GM19099 (cell line): ENCODE results near the gene DDR1.

Source experiments
- POLR2A ChIP-seq: IDR thresholded peaks from 3 replicates; pipeline ENCODE4 v1.6.1; 2011; ENCODE audit warnings: low read depth; ENCODE audit not compliant: insufficient read length; ENCODE audit errors: extremely low read depth

DDR1 gene

DNA sequence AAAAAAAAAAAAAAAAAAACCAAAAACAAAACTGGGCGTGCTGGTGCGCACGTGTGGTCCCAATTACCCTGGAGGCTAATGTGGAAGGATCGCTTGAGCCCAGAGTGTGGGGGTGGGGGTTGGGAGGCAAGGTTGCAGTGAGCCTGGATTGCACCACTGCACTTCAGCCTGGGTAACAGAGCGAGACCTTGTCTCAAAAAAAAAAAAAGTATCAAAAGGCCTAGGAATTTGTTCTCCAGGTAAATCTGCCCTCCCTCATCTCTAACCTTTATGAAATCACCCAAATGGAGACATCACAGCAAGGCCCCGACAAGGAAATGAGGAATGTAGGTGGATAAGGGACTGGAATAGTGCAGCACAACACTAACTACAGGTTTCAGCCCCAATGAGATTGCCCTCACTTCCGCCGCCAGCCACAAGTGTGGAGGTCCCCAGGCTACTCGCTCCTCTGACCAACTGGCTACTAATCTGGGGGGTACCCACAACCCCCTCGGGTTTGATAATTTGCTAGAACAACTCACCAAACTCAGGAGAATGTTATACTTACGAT, 36.8 kb upstream of the DDR1 start:
- no peak for TF ChIP-seq POLR2A

DNA sequence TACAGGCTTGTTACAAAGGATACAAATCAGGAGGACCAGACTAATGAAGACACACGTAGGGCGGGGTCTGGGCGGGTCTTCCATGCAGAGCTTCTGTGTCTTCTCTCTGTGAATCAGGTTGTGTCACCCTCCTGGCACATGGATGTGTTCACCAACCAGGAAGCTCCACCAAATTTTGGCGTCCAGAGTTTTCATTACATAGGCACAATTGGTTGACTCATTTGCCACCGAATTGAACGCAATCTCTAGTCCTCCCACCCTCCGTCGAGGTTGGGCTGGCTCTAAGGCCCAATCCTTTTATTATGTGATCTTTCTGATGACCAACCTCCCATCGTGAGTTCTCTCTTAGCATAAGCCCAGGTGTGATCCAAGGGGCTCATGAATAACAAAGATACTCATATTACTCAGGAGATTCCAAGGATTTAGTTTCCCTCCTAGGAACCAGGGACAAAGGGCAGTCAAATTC, 36.3 kb upstream of the DDR1 start:
- TF ChIP-seq POLR2A, result no peak

GRCh38 chr6:30849903-30850651, 34.2 kb upstream of the DDR1 start:
- no peak for TF ChIP-seq POLR2A

DNA sequence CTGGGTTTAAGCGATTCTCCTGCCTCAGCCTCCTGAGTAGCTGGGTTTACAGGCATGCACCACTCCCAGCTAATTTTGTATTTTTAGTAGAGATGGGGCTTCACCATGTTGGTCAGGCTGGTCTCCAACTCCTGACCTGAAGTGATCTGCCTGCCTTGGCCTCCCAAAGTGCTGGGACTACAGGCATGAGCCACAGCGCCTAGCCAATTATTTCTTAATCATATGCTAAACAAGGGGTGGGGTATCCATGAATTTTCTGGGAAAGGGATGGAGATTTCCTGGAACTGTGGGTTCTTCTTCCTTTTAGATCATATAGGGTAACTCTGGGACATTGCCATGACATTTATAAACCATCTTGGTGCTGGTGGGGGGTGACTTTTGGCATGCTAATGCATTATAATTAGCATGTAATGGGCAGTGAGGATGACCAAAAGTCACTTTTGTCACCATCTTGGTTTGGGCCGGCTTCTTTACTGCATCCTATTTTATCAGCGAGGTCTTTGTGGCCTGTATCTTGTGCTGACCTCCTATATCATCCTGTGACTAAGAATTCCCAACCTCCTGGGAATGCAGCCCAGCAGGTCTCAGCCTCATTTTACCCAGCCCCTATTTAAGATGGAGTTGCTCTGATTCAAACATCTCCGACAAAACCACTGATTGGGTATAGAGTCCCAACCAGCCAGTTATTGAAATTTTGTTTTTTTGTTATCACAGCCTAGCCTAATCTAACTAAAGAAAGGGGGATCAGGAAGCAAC, 29.9 kb upstream of the DDR1 start:
- no peak for TF ChIP-seq POLR2A

GRCh38 chr6:30855429-30856075, 28.8 kb upstream of the DDR1 start:
- no peak for TF ChIP-seq POLR2A

DNA sequence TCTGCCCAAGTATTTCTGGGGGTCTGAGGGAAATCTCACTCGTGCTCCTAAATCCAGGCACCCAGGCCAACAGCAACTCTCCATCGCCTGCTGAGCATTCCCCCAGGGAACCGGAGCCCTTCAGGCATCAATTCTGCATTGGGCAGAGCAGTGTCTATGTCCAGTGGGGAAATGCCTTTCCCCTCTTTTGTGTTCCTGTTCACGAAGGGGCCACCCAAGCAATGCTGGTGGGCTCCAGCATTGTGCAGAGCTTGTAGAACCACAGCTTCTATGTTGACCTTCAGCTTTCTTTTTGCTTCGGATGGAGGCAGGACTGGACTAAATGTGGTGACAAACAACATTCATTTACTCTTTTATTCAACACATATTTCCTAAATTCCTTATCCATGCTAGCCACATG, 27.2 kb upstream of the DDR1 start:
- no peak for TF ChIP-seq POLR2A

GRCh38 chr6:30857549-30857948, 26.8 kb upstream of the DDR1 start:
- no peak for TF ChIP-seq POLR2A

DNA sequence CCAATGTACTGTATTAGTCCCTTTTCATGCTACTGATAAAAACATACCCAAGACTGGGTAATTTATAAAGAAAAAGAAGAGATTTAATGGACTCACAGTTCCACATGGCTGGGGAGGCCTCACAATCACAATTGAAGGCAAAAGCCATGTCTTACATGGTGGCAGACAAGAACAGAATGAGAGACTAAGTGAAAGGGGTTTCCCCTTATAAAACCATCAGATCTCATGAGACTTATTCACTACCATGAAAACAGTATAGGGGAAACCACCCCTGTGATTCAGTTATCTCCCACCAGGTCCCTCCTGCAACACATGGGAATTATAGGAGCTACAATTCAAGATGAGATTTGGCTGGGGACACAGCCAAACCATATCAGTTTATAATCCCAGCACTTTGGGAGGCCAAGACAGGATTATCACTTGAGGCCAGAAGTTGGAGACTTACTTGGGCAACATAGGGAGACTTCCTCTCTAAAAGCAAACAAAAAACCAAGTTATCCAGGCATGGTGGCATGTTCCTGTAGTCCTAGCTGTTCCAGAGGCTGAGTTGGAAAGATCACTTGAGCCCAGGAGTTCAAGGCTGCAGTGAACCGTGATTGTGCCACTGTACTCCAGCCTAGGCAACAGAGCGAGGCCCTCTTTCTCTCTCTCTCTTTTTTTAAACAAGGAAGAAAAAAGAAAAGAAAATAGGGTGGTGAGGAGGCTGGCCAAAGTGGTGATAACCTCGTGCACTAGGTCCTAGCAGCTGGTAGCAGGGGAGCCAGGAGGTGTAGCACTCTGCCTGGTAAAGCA, 22.9 kb upstream of the DDR1 start:
- no peak for TF ChIP-seq POLR2A

GRCh38 chr6:30862156-30862875, 22.0 kb upstream of the DDR1 start:
- TF ChIP-seq POLR2A, result no peak

DNA sequence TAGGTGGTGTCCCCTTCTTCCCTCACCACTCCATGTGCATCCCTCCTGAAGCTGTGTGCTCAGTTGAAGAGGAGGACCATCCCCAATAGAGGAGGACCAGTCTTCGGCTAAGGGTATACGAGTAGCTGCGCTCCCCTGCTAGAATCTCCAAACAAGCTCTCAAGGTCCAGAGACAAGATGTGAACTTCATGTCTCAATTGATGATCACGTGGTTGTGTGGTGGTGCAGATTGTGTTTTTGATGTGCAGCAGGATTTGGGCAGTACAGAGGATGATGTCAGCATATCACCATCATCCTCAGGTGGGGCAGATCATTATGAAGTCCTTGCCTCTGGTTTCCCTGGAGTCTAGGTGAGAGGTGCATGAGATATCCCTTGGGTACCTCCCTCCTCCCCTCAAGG, 20.0 kb upstream of the DDR1 start:
- no peak for TF ChIP-seq POLR2A

- no peak for TF ChIP-seq POLR2A
These were observed 13.8 kb upstream of the DDR1 start for GRCh38 chr6:30870546-30870945.

- no peak for TF ChIP-seq POLR2A
These were observed 12.6 kb upstream of the DDR1 start for GRCh38 chr6:30871592-30872183.

DNA sequence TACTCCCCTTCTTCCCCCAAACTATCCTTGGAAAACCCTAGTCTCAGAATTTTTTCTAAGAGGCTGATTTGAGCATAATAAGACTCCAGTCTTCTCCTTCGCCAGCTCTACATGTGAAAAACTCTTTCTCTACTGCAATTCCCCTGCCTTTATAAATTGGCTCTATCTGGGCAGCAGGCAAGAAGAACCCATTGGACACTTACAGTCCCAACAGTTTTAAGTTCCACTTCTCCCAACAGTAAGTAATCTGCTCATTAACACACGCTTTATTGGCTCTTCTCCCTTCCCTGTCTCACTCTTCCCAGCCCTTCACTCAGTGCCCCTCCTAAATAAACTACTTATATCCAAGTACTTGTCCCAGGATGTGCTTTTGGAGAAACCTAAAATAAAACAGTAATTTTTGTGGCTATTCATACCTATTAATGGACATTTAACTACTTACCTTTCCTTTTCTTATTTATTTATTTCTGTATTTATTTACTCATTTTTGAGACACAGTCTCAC, 11.1 kb upstream of the DDR1 start:
- no peak for TF ChIP-seq POLR2A
